NCI-H524 treated with DMSO at 0.1 percent for 48 hours (cell line): Measurements from ENCODE around the gene MCAM.

Experiments
- DNase-seq: peaks from one replicate; lab custom pipeline; 2025; lab: John Stamatoyannopoulos, UW

MCAM gene

DNA sequence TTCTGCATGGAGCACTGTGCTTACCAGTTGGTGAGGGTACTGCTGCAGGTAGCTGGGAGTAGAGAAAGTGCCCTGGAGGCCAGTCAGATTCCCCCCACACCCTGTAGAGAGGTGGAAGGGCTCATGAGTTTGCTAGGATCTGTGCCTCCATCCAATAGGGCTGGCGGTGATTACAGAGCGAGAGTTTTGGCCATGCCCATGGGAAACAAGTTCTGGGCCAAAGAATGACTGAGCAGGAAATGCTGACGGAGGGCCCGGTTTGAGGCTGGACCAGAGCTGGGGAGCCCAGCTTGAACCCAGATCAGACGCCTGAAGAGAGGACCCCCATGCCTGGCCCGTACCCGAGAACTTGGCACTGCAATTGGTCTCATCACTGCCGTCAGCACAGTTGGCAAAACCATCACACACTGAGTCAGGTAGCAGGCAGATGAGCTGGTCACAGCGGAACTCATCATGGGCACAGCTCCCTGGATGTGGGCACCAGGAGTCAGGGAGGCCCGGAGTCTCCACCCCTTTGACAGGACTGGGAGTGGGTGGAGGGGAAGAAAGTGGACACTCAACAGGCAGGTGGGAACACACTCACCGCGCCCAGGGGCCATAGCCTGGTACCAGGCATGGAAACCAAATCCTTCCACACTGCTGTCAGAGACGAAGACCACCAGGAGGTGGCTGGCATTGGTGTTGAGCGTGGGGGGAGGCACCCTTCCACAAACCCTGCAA, 27.5 kb upstream of the MCAM start:
- DNase-seq: no peak

DNA sequence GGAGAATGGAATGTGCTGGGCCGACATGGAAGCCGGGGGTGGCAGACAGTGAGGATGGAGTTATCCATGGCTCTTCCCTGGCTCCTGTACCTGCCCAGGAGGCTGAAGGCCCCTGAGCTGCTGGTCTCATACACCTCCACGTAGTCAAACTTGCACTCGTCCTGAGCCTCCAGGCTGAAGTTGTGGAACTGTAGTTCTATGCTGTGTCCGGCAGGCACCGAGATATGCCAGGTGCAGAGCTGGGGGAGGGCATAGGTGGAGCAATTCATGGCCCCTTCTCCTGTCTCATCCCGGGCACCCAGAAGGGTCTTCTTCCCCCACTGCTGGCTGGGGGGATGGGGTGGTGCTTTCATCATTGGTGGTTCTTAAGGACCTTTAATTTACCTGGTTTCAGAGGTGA, 26.8 kb upstream of the MCAM start:
- no peak for DNase-seq

DNA sequence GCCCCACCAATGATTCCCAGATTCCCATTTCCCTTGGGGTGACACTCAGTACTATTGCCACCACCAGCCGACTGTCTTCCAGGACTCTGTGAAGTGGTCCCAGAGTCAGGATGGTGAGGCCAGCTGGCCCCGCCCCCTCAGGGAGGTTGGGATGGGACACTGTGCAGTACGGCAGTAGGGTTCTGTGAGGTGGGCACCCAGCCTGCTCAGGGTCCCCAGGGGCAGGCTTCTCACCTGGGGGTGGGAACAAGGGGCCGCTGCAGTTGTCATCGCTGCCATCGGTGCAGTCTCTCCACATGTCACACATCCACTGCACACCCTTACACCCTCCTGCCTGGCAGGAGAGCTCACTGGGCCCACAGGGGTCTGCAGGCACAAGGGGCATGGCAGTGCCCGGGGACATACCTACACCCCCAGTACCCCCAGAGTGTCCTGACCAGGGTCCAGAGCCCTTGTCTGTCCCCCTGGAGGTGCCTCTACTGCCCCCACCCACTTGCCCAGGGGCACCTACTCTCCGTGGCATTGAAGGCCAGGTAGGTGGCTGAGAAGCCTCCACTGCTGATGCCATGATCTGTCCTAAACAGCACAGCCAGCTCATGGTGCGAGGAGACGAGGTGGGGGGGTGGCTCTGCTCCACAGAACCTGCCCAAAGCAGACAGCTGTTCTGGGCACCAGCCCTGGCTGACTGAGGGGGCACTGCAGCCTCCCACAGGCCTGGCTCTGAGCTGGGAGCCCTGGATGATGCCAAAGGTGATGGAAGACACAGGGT, 25.6 kb upstream of the MCAM start:
- no peak for DNase-seq

DNA sequence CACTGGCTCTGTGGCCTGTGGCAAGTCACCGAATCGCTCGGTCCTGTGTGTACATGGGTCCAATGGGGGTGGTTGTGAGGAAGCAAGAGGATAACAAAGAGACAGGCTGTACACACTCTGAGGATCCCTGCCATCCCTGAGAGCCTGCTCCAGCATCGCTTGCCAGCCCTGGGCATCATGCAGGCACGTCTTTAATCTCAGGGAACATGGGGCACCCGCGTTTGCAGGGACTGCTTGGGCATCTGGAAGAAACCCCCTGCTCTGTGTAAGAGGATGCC, 25.0 kb upstream of the MCAM start:
- DNase-seq: no peak

DNA sequence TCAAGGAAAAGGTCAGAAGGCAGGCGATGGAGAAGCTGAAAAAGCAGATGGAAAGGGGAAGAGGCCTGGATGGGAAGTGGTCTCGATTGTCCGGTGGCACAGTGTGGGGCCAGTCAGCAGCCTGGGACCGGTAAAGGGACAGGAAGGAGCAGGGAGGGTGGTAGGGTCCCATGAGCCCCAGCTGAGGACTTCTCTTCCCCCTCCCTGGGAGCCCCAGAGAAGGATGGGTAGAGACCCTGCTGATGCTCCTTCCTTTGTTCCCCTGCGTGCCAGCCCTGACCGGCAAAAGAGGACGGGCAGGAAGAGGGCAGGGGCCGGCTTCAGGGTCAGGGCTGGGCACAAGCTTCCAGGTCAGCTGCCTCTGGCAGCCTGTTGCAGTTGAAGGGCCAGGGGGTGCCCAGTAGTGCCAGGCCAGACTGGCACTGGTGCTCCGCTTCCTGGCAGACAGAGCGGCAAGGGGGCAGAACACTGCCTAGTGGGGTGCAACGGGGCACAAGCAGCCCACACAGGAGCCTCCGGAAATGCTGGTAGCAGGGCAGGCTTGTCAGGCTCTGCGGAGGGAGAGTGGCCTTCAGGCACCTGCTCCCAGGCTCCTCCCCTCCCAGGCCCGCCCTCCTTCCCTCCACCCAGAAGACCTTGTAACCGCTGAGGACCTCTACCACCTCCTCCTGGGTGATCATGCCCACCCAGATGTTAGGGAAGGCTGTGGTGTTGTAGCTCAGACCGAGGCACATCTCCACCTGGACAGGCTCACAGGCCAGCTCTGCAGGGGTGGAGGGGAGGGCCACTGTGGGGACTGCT, 24.5 kb upstream of the MCAM start:
- DNase-seq: no peak

DNA sequence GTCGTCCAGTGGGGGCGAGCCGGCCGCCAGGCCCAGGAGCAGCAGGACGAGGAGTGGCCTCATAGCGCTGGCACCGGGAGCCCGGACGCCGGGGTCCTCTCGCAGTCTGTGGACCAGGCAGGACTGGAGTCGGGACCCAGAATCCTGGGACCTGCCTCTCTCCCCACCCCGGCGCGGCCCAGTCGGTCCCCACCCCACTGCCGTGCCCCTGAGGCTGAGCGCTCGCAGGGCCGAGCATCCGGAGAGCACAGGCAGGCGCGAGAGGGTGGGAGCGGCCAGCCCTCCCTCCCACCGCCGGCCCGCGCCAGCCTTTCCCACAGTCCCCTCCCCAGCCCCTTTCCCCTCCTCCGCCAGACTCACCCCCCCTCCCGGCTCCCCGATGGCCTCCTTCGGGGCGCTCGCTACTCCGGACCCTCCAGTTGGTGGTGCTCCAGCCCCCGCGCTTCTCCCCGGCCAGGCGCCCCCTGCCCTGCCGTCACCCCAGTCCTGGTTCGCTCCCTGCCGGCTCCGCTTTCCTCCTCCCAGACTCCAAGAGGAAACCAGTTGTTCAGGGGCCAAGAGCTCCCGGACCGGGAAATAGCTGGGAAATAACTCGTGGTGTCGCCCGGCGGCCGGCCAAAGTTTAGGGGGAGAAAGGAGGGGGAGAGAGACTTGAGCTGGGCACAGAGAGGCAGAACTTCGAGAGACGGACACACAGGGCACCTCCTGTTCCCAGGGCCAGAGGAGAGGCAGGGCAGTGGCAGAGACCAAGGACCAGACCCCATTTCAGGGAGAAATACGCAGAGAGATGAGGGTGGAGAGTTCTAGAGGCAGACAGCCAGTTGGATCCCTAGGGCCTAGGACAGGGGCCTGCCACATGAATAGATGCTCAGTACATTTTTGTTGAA, 23.6 kb upstream of the MCAM start, which contains the start of gene C1QTNF5:
C1QTNF5 (minus strand) TSS at position 549 of the 887 bp plus-strand sequence; CDS start at position 63, 486 bp downstream.
- DNase-seq: no peak

DNA sequence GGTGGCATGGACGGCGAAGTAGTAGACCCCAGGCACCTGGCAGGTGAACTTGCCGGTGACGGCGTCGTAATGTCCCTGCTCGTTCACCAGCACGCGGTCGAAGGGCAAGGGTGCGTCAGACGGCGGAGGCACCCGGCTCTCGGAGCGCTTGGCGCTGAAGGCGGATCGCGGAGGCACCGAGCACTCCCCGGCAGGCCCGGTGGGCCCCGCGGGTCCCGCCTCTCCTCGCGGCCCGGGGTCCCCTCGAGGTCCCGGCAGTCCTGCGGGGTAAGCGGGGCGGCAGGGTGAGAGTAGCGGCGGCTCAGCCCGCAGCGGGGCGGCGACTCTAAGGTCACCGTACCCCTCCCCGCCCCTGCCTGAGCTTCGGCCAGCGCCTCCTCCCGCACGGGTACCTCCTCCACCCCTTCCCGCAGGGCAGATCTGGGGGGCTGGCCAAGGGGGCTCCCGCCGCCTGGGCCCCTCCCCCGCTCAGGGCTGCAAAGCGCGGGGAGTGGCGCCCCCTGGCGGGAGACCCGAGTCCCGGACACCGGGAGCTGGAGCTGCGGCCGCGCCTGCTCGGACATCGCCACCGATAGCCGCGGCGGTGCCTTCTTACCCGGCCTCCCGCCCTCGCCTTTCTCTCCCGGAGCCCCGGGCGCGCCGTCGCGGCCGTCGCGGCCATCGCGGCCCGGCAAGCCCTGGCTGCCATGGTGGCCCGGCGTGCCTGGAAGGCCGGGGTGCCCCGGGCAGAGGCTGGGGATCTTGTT, 22.8 kb upstream of the MCAM start:
- no peak for DNase-seq

DNA sequence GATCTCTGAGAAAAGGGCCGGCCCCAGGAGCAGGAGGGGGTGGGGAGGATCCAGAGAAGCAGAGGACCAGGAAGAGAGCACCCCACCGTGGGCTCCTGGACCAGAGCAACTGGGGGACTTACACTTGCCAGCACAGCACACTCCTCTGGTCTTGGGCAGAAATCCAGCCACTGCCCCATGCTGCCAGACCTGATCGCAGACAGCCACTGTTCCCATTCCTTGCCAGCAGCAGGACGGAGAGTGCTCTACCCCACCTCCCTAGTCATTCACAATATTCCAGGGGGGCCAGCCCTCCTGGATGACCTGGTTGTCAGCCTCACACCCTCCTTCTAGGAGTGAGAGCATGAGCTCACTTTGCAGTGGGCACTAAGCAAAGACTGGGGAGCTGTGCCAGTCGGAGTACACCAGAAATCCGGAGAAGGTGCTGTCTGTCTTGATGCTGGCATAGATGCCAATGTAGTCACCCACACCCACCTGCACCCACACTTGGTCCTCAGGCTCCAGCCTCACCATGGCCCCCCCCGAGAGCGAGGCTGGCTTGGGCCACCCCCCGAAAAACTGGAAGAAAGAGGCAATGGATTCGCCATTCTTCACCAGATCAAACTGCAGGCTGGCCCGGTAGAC, 22.1 kb upstream of the MCAM start:
- no peak for DNase-seq

DNA sequence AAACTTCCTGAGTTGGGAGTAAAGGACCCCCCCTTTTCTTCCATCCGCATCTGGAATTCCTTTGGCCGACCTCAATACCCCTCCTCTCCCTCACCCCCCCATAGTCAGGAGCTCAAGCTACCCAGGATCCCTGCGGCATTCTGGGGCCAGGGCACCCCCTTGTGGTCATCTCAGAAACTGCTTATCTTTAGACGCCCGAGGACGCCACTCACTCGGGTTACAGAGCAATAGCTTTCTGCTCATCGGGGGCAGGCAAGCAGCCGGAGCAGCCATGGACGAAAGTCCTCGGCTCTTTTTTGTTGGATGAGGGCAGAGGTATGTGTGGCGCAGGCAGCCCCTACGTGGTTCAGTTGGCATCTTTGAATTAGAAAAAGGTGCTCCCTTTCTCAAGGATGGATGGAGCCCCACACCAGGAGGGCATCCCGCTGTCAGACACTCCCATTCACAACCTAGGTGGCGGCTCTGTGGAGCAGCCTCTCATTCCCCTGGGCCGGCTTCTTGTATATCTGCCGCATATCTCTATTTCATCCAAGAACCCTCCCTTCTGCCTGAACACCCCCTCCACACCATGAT, 21.5 kb upstream of the MCAM start:
- DNase-seq: no peak

DNA sequence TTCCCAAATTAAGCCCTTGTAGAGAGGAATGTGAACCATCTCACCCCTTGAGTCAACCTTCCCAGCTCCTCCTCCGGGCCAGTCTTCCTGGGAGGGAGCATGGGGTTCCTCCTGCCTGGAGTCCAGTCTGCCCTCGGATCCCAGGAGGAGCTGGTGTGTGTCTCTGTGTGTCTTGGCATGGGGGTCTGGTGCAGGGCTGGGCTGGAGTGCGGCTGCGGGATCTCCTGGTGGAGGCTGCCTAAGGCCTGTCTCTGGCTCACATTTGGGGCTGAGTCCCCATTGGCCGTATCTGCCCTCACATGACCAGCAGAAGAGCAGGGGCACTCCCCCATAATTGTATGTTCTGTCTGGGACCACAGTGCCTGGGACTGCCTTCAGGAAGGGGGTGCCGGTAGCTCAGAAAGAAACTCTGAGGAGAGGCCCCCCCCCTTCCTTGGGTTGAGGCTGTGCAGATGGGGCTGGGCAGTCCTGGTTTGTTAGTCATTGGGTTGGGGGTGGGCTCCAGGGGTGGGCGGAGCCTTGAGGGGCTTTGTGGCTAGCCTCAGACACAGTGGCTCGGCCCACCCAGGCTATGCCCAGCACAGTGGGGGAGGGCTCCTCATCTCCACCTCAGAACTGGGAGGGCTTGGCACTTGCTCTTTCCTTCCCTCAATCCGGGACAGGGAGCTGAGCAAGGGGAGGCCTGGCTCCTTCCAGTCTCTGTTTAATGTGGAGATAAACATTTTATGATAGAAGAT, 20.8 kb upstream of the MCAM start:
- no peak for DNase-seq

DNA sequence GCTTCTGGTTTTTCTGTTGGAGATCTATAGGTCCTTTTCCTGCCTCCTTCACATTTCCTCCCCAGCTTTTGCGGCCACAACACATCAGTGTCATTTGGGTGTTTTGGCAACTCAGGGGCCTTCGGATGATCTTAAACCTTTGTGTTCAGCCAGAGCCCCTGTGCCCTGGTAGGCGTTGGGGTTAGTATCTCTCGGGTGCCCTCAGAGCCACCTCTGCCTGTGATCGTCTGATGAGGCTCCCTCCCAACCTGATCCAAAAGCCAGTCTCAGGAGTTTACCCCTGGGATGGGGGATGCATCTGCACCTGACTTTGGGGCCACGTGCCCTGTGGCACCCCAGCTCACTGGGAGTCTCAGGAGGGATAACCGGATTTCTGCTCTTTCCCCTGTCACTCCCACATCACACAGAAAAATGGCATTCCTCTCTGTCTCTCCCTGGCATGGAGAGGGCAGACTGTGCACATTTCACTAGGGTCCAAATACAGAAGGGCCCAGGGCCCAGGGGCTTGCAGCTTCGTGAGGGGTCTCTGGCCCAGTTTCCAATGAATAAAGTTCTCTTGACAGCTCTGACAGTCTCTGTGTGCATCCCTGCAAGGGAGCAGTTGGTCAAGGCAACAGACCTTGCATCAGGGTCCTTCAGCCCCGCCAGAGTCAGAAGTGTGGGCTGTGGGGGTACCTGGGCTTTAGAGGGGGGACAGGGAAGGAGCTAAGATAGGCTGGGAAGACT, 20.0 kb upstream of the MCAM start:
- no peak for DNase-seq

DNA sequence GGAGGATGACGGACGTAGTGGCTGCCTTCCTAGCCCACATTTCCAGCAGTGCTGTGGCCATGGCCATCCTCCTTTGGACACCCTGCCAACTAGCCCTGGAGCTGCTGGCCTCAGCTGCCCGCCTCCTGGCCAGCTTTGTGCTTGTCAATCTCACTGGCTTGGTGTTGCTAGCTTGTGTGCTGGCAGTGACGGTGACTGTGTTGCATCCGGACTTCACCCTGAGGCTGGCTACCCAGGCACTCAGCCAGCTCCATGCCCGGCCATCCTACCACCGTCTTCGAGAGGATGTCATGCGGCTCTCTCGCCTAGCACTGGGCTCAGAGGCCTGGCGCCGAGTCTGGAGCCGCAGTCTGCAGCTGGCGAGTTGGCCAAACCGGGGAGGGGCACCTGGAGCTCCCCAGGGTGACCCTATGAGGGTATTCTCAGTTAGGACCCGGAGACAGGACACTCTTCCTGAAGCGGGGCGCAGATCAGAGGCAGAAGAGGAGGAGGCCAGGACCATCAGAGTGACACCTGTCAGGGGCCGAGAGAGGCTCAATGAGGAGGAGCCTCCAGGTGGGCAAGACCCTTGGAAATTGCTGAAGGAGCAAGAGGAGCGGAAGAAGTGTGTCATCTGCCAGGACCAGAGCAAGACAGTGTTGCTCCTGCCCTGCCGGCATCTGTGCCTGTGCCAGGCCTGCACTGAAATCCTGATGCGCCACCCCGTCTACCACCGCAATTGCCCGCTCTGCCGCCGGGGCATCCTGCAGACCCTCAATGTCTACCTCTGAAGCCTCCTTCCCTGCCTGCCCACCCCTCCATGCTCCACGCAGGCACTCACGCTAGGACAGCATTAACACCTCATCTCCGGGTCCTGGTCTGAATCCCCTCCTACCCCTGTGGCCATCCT, 19.0 kb upstream of the MCAM start:
- DNase-seq: no peak

DNA sequence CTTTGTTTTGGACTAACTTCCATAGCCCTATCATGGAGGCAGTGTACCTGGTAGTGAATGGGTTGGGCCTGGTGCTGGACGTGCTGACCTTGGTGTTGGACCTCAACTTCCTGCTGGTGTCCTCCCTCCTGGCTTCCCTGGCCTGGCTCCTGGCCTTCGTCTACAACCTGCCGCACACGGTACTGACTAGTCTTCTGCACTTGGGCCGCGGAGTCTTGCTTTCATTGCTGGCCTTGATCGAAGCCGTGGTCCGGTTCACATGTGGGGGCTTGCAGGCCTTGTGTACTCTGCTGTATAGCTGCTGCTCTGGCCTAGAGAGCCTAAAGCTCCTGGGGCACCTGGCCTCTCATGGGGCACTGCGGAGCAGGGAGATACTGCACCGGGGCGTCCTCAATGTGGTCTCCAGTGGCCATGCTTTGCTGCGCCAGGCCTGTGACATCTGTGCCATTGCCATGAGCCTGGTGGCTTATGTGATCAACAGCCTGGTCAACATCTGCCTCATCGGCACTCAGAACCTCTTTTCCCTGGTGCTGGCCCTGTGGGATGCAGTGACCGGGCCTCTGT, 18.2 kb upstream of the MCAM start:
- no peak for DNase-seq

DNA sequence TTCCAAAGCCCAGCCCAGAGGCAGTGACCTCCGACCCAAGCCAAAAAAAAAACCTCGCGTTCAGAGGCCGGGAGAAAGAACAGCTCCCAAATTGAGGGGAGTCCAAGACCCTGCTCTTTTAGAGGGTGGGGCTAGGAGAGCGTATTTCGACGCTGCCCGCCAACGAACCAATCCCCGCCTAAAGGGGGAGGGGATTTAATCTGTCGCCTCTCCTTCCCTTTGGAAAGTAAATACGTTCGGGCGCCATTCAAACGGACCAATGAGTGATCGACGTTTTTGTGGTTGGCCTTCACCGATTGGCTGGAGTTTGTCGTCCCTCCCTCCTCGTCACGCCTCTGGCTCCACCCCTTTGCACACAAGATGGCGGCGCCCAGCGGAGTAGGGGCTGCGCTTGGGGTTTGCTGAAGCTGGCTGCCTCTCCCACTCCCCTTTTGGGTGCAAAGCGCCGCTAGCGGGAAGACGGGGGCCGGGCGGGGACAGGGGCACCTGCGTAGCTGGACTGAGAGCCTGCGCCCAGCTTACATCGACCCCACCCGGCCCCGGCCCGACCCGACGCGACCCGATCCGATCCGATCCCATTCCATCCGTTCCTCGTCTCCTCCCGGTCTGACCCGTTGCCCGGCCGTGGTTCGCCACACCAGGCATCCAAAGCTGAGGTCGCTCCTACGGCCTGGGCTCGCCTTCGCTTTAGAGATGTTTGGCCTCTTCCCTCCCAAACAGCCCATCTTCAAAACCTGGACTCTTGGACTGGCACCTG, 17.4 kb upstream of the MCAM start, which contains the start of gene RNF26:
RNF26 (plus strand) TSS at position 354 of the 757 bp plus-strand sequence. CDS start 596 bp downstream, outside the sequence.
- DNase-seq: peak; percentile 86

DNA sequence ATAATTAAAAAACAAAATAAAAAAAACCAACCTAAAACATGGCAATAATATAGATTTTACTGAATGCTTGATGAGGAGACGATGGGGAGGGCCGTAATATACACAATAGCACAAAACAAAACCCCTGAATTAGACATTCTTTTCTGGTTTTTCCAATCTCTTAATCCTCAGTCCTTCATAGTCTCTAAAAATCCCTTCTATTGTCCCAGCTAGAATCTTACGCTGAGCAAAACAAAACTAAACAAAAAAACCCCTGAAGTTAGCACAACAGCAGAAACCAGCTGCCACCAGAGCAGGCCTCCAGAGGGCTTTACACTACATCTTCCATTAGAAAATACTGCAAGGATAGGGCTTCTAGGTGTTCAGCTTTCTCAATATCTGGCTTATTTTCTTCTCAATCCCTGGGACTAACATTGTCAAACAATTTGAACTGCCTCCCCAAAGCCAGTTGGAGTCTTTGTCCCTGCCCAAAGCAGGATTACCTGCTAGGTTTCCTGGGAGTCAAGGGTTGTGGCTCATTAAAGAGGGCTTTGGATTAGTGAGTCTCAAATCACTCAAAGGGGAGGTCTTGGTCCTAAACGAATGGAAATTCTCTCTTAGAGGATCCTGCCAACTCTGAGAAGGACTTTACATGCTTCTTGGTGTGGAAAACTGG, 15.3 kb upstream of the MCAM start:
- no peak for DNase-seq

DNA sequence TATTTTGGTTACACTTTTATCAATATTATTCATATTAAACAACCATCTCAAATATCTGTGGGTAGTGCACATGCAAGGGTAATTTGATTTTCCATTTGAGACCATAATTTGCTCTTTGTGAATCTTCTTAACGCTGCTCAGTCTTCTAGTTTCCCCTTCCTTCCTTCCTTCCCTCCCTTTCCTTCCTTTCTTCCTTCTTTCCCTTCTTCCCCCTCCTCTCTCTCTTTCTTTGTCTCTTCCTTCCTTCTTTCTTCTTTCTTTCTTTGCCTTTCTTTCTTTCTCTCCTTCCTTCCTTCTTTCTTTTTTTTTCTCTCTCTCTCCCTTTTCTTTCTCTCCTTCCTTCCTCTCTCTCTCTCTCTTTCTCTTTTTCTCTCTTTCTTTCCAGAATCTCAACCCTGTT, 13.3 kb upstream of the MCAM start:
- DNase-seq: no peak
